Measurements from ENCODE around the gene PARP14. TPM values are rescaled to one million over a fixed set of nuclear protein-coding genes. Genes with fewer than 3 reads are reported as not detected.

The PARP14 gene
- total RNA-seq, 1 donor from 2014 or later, result 36.5 TPM

DNA sequence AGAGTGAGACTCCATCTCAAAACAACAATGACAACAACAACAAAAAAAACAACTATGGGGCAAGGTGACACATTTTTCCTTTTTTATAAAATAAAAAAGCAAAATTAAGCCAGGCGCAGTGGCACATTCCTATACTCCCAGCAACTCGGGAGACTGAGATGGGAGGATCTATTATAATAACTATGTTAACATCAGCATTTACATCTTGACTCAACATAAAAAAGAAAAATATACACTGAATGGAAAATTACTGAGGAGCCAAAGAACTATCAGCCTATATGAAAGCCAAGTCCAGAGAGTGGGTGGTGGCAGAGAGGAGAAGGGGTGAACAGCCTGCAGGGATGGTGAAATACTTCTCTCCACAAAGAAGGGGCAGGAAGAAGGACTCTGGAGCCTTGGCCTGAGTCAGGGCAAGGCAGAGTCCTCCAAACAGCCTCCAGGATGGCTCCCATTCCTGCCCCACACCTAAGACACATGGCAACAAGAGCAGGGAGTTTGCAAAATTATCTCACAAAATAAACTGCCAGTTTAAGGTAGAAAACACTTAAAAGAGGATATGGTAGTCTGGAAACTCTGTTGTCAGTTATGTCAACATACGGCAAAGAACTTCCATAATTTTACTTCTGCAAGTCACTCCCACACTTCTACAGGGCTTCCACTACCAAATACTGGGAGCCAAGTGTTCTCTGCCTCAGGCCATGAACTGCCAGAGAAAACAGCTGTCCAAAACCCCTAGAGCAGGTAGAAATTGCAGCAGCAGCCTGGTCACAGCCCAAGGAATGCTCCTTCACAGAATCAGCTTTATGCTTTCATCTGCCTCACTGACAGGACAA is 87.1 kb downstream of the PARP14 start:
- no peak for DNase-seq (ENCODE audit: low spot score)

DNA sequence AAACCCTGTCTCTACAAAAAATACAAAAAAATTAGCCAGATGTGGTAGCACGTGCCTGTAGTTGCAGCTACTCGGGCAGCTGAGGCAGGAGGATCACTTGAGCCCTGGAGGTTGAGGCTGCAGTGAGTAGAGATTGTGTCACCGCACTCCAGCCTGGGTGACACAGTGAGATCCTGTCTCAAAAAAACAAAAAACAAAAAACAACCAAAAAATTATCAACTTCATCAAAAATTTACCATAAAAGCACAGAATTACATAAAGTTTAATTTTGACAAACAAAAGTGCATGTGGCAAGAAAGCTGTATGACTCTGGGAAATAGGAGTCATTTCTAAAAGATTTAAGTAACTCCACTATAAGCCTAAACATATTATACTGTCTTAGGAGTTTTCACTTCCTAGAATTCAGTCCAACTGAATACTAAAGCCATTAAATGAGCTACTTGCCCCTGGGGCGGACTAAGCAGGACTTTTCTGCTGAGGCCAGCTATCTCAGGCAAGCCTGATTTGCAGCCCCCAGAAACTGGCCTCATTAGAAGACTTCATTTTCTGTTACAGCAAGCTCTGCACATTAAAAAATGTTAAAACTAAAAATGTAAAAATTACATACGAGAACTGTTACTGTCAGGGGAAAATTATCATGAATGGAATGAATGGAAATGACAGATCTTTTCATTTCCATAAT is 90.0 kb downstream of the PARP14 start:
- no peak for DNase-seq (ENCODE audit: low spot score)

DNA sequence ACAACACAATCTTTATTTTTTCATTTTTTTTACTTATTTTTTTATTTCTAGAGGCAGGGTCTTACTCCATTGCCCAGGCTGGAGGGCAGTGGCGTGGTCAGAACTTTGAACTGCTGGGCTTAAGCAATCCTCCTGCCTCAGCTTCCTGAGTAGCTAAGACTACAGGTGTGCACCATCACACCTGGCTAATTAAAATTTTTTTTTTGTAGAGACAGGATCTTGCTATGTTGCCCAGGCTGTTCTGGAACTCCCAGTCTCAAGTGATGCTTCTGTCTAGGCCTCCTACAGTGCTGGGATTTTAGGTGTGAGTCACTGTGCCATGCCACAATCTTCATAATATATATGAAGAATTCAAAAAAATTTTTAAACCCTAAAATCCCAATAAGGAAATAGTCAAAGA is 92.2 kb downstream of the PARP14 start:
- DNase-seq (ENCODE audit: low spot score), result no peak

DNA sequence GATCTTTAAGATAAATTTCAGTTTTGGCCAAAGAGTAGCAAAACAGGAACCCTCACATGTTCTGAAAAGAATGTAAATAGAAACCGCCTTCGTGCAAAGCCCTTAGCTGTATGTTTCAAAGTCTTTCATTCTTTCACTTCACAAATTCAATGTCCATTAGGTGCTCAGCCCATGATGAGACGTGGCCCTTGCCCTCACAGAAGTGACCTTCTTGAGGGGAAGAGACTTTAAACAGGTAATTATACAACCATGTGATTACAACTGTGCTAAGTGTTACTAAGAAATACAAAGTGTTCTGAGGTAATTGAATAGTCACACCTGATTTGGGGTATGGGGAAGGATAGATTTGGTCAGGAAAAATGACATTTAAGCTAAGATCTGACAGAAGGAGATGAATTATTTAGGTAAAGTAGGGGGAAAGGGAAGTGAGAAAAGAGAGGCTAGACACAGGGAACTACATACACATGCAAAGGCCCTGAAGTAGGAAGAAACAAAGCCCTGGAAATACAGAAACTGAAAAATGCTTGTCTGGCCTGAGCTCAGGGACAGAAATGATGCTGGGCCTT is 93.4 kb downstream of the PARP14 start:
- no peak for DNase-seq (ENCODE audit: low spot score)

DNA sequence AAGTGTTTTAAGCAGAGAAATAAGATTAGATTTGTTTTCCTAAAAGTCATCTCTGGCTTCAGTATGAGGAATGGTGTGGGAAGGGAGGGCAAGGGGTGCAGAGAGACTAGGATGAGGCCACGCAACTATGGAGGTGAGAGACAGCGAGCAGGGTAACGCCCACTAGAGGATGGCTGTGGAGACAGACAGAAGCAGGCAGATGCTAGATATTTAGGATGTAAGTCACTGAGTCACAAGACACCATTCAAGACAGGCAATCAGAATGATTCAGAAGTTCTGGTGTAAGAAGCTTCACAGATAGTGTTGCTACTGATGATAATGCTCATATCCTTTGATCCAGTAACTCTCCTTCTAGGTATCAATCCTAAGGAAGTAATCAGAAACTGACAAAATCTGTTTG is 93.9 kb downstream of the PARP14 start:
- no peak for DNase-seq (ENCODE audit: low spot score)

DNA sequence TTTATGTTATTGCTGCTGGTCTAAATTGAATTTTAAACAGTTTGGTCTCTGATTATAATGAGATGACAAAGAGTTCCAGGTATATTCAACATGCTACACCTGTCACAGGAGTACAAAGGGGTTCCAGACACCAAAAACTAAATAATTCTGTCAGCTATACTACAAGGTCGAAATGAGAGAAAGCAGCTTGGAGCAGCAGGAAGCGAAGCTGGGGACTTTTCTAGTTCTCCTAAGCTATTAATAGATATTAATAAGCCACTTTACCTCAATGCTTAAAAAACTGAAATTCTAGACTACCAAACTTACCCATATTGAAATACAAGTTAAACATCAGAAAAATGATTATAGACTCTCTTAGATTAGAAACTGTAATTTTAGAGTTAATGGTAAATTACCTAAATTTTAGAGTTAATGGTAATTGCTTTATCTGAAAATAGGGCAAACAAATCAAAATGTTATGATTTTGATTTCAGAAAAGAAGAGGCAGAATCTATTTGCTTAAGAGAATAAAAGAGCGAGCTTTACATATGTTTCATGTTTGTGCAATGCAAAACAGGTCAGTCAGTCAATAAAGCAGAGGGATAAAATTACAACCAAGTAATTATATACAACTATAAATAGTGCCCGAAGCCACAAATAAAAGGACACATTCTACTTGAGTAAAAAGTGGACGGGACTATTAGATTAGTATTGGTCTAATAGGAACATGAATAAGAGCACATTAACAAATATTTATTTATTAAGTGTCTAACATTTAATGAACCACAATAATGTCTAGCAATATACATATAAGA is 96.2 kb downstream of the PARP14 start:
- DNase-seq (ENCODE audit: low spot score), result no peak

DNA sequence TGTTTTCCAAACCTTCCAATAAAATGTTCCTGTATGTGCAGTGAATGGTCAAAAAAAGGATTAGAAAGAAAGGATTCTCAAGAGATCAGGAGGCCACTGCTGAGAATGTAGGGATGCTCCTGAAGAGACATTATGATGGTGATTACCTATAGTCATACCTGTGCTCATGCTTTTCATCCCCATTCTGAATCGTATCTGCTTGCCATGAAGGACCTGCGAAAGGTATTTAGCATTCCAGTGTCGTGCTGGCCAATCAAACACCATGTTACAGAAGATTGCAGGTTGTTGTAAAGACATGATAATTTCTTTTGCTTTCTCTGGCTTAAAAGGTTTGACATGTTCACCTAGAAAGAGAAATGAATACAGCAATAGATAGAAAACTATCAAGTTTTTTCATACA is 96.9 kb downstream of the PARP14 start:
- DNase-seq (ENCODE audit: low spot score), result no peak

Other genes with a start within 250 kb of the PARP14 start
- gene KPNA1, start 165.9 kb upstream of the PARP14 start, total RNA-seq, result 55.2 TPM
- 29.6 TPM for gene PARP9, start 116.5 kb upstream of the PARP14 start, total RNA-seq
- gene DTX3L, start 116.5 kb upstream of the PARP14 start, total RNA-seq, result 39.9 TPM
- 2.3 TPM for gene PARP15, start 103.2 kb upstream of the PARP14 start, total RNA-seq
- gene HSPBAP1, start 113.0 kb downstream of the PARP14 start, total RNA-seq, result 8.2 TPM
- gene SLC49A4, start 114.2 kb downstream of the PARP14 start, total RNA-seq, result 19.9 TPM